GM19238 (cell line): ENCODE data around the gene MCM5.

ENCODE experiments used
- DNase-seq: peaks from one replicate; pipeline ENCODE4 v3.0.0; 2011; ENCODE audit warnings: low spot score; ENCODE audit not compliant: insufficient read length

Gene MCM5

GRCh38 chr22:35401863-35402262, 1.9 kb downstream of the MCM5 start:
- DNase-seq = no peak

- no peak for DNase-seq
These were observed 3.4 kb downstream of the MCM5 start for GRCh38 chr22:35403356-35403755.

GRCh38 chr22:35404176-35404575, 4.2 kb downstream of the MCM5 start:
- no peak for DNase-seq

- no peak for DNase-seq
These were observed 6.5 kb downstream of the MCM5 start for GRCh38 chr22:35406443-35406842.

GRCh38 chr22:35407362-35407761, 7.4 kb downstream of the MCM5 start:
- DNase-seq = no peak

- DNase-seq = peak; percentile 70
These were observed 10.1 kb downstream of the MCM5 start for GRCh38 chr22:35409783-35410662.

- DNase-seq = no peak
These were observed 10.7 kb downstream of the MCM5 start for GRCh38 chr22:35410663-35411034.

- peak; percentile 49 for DNase-seq
These were observed 11.2 kb downstream of the MCM5 start for GRCh38 chr22:35411102-35411501.

- no peak for DNase-seq
These were observed 13.7 kb downstream of the MCM5 start for GRCh38 chr22:35413624-35414023.

- DNase-seq = no peak
These were observed 17.7 kb downstream of the MCM5 start for GRCh38 chr22:35417606-35418005.

- DNase-seq = no peak
These were observed 18.1 kb downstream of the MCM5 start for GRCh38 chr22:35418088-35418487.

GRCh38 chr22:35418731-35419130, 18.8 kb downstream of the MCM5 start:
- DNase-seq = no peak

GRCh38 chr22:35419756-35420155, 19.8 kb downstream of the MCM5 start:
- no peak for DNase-seq

GRCh38 chr22:35421121-35421520, 21.2 kb downstream of the MCM5 start:
- no peak for DNase-seq

- DNase-seq = no peak
These were observed 22.2 kb downstream of the MCM5 start for GRCh38 chr22:35422145-35422544.

- no peak for DNase-seq
These were observed 23.0 kb downstream of the MCM5 start for GRCh38 chr22:35422936-35423335.

GRCh38 chr22:35424081-35424480, 24.1 kb downstream of the MCM5 start:
- DNase-seq = no peak

GRCh38 chr22:35424761-35425160, 24.8 kb downstream of the MCM5 start:
- DNase-seq = no peak

GRCh38 chr22:35425546-35425945, 25.6 kb downstream of the MCM5 start:
- no peak for DNase-seq

GRCh38 chr22:35425971-35426800, 26.2 kb downstream of the MCM5 start:
- DNase-seq = no peak

- DNase-seq = no peak
These were observed 26.8 kb downstream of the MCM5 start for GRCh38 chr22:35426801-35427140.

GRCh38 chr22:35430897-35431322, 31.0 kb downstream of the MCM5 start:
- DNase-seq = peak; percentile 44
